ENCODE measurements around the gene RASL11B.
"Not testable (repeated sequence)": the region's sequence is repeated elsewhere in the genome, so short reads cannot be mapped to it uniquely, and the experiment has no call there.

The RASL11B gene, protein sequence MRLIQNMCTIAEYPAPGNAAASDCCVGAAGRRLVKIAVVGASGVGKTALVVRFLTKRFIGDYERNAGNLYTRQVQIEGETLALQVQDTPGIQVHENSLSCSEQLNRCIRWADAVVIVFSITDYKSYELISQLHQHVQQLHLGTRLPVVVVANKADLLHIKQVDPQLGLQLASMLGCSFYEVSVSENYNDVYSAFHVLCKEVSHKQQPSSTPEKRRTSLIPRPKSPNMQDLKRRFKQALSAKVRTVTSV
- 0 to 1.7 (median 0.29) reads per million in 18 experiments for total RNA-seq

DNA sequence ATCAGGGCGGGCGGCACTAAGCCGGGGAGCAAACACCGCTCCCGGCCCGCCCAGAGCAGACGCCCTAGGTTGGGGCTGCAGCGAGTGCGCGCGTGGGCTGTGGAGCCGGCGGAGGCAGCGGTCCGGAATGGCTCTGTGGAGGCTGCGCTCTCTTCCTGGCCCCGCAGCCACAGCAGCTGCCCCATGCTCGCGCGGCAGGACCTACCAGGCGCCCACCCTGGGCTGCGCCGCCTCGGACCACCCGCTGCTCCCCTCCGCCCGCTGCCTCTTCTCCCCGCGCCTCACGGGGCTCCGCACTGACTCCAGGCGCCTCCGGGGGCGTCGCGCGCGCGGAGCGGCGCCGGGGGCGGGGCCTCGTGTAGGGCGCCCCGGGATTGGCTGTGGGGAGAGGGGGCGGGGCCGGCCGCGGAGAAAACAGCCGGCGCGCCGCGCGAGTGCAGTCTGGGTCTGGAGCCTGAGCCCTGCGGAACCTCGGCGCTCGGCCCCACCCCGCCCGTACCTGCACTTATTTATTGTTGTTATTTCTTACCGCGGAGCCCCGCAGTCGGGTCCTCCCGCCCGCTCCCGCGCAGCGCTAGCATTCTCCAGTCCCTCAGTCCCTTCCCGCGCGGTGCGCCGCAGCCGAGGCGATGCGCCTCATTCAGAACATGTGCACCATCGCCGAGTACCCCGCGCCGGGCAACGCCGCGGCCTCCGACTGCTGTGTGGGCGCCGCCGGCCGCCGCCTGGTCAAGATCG lies at the start of gene RASL11B:
Gene RASL11B, plus strand, starts transcription at position 439 of the 738 bp plus-strand sequence. Its CDS starts 191 bp downstream, at position 630.
- DNase-seq, result peak; percentile 82 to 92

DNA sequence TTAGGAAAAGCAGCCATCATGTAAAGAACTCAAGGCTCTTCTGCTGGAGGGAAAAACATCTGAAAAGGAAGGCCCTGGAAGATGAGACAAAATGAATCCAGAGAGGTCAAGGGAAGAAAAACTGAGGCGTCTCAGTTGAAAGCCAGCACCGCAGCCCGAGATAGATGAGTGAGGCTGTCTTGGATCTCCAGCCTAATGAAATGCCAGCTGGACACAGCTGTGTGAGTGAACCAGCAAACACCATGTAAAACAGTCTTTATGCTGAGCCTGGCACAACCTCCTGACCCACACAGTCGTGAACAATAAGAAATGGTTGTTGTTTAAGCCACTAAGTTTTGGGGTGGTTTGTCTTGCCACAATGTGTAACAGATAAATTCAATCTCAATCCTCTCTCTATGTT lies 48.6 kb upstream of the RASL11B start:
- DNase-seq, result no peak

DNA sequence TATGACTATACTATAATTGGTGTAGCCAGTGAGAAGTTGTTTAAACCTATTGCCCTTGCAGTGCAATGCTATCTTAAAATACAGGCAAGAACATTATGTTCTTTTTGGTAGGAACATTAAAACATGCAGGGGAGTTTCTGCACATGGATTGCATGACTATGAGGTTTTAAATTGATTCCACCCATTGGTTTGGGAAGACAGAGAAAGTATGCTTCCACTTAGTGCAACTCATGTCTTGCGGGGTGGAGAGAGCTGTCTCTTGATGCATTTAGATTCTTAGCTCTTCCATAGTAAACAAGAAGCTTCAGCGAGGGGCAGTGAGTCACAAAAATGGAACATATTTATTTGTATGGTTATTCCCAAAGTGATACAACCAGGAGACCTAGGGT lies 39.5 kb upstream of the RASL11B start:
- no peak for DNase-seq

DNA sequence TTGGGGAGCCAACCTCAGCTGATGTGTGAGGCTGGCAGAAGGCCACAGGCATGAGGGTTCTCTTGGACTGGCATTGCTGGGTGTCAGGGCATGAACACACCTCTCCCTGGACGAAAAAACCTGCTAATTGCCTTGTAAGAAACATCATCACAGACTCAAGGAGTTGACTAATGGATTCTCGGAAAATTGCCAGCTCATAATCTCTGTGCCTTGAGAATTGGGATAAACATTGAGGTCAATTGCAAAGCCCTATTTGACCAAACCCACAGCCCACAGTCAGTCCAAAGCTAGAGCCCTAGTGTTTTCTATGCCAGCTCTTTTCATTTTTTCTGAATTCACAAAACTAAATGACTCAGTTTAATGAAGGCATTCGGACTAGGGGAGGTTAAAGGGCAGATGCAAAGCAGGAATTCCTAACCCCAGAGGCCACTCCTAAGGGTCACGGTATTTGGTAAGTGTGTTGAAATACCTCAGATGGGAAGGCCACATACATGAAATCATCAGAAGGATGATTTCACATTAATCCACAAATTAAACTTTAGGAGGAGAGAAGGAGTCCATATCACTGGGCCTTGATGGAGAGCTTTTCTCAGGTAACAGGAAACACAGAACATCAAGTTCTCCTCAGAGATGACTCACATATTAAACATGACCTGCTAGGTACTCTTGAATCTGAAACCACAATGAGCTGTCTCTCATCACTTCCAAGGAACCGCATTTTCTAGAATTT lies 39.0 kb upstream of the RASL11B start:
- DNase-seq, result no peak

DNA sequence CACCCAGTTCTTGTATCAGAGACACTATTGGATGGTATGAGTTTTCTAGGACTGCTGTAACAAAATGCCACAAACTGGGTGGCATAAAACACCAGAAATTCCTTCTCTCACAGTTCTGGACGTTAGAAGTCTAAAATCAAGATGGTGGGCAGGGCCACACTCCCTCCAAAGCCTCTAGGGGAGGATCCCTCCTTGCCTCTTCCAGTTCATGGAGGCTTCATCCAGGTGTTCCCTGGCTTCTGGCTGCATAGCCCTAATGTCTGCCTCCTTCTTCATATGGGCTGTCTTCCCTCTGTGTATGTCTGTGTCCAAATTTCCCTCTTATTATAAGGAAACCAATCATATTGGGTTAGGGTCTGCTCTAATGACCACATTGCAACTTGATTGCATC lies 38.4 kb upstream of the RASL11B start:
- DNase-seq, result no peak

DNA sequence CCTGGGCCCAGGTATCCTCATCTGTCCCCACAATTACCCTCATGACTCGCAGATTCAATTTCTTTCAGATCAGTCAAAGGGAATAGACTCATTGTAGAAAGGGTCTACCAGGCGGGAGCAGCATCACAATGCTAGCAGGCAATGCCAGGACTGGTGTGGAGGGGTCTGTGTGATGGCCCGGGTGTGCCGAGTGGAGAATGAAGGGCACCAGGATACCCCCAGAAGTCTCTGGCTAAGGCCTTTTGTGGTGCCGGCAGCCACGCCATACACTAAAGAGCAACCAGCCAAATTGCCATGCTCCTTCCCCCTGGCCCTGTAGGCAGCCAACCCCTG lies 37.9 kb upstream of the RASL11B start:
- no peak for DNase-seq

DNA sequence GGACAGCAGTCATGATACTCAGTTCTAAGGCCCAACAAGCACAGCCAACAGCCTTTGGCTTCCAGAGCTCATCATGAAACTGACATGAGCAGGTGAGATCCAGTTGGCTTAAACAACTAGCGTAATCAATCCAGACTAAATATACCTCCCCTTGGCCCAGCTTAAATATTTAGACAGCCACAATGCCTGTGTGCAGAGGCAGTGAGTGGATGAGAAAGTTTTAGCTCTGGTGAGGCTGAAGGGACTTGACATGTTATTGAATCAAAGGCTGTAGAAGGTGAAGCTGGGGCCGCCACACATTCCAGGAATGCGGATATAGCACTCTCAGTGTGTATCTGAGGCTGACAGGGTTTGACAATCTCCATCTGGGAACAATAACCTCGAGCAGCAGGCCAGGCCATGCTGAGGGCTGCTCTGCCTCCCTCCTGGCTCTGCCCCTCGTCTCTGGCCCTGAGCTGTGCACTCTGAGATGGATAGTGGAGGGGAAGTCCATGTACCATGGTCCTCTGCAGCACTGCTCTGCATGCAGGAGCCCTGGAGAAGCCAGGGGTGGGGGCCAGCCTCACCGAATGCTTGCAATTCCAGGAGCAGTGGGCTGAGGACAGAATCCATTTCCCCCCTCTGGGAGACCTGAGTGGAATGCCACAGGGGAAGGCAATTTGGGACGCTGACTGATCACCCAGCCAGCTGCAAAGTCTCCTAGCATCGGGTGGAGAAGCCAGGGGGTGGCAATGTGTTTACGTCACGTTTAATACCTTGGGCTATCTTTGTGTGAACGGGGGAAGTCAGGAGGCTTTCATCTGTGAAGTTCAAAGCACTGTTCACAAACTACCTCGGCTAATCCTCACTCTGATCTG lies 37.3 kb upstream of the RASL11B start:
- no peak for DNase-seq

DNA sequence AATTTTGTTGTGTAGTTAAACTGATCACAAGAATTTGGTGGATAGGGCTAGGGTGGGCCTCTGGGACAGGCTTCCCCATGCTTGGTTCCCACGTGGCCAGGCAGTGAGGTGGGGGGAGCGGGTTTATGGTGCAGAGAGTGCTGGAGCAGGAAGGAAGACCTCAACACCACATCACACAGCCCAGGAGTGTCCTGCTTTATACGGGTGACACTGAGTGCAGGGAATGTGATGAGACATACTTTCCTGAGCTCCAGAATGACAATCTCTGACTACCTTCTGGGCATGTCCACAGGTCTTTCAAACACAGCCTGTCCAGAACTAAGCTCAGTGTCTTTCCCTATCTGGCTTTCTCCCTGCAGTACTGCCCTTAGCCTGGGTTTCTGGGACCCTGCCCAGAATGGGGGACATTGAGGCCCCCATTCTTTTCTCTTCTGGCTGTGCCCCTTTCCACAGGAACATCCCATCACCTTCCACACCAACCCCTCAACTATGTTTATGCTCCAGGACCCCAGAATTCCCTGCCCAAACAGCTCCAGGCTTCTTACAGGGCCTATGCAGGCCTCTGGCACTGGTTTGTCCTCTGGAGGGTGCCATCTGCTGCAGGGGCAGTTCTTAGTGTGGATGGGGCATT lies 36.5 kb upstream of the RASL11B start:
- DNase-seq, result no peak

DNA sequence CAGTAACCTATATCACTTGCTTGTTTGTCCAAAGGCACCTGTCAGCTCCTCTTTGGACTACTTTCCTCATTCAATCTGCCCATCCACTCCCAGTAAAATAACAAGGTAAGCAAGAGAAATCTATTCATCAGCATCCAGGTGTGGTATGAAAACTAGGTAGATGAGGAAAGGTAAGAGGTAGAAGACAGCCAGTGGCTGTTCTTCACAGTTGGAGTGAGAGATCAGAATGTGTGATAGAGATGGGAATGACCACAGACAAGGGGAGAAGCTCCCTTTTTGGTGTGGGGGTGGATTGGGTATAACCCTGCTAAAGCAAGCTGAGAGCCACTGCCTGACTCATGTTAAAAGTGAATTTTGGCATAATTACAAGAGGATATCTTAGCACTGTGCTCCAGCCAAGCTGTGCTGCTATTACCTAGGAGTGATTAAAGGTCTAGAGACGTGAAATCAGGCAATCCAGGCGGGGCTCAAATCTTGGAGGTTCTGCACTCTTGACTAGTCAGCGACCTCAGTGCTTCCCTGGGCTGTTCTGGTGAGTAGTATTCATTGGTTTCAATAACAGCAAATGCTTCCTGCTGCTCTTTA lies 28.1 kb upstream of the RASL11B start:
- DNase-seq, result no peak

DNA sequence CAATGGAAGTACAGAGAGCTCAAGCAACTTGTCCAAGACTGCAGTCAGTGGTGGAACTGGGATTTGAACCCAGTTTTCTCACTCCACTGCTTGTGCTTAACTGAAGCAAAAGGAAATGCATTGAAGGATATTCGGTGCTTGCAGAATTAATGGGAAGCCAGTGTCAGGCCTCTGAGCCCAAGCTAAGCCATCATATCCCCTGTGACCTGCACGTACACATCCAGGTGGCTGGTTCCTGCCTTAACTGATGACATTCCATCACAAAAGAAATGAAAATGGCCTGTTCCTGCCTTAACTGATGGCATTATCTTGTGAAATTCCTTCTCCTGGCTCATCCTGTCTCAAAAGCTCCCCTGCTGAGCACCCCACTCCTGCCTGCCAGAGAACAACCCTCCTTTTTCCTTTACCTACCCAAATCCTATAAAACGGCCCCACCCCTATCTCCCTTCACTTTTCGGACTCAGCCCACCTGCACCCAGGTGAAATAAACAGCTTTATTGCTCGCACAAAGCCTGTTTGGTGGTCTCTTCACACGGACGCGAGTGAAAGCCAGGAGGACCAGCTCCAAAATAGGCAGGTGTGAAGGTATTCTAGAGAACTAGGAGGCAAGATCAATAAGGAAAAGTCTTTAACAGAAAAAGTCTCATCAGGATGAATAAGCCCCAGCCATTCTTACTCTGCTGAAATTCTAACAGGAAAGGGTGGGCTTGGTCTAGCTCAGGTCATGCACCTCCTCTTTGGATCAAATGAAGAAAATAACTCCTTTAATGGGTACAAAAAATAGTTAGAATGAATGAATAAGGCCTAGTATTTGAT lies 27.3 kb upstream of the RASL11B start:
- not testable (repeated sequence) for DNase-seq

DNA sequence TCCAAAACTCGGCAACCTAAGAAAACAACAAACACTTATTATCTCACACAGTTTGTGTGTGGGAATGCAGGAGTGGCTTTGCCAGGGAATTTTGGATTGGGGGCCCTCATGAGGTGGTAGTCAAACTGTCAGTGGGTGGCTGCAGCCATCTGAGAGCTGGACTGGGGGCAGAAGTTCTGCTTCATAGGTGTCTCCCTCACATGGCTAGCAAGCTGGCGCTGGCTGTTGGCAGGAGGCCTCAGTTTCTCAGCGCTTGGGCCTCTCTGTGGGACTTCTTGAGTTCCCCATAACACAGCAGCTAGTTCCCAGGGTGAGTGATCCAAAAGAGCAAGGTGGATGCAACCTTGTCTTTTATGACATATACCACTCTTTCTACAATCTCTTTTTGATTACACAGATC lies 26.0 kb upstream of the RASL11B start:
- DNase-seq, result no peak

DNA sequence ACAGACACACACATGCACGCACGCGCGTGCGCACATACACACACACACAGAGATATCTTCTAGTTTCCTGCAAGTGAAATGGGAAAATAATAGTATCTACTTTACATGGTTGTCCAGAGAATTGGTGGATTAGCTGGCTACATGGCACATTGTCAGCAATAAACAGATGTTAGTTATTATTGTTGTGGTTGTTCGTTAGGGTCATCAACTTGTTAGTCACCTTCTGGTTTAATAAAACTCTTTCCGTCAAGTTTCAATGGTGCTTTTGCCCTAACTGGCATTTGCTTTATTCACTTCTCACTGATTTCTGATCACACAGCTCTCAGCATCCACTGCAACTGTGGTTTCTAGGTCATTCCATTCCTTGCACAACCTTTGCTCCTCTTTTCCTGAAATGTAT lies 25.4 kb upstream of the RASL11B start:
- DNase-seq, result no peak

DNA sequence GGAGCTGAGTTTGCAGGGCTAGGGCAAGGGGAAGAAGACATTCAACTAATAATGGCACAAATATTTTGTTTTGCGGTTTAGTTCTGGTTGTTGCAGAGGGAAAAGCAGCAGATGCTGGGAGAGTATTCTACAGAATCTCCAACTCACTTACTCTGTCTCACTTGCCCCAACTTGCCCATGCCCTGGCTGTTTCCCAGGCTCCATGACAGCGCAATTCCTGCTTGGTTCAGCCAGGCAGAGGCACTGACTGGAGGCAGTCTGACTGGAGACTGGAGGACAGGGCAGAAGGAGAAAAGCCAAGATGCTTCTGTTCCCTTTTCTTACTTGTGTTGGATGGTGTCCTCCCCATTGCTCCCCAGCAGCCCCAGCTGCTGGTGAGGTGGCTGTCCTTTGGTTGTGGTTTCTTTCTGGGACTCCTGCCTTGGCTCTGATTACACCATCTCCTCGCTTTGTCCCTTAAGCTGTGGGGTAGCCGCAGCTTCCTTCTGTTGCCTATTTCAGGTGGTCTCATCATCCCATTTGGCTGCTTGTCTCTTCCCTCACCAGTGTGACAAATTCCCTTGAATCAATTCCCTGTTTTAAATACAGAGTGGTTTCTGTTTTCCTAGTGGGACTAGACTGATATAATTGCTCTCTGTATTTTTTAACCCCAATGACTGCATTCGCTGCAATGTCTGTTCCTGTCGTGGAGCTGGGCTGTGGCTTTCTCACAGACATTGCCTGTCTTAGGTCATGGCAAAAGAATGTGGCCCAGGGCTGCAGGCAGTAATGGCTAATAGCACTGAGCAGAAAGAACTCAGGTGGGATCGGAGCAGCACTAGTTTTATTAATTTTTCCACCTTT lies 24.2 kb upstream of the RASL11B start:
- DNase-seq, result no peak

DNA sequence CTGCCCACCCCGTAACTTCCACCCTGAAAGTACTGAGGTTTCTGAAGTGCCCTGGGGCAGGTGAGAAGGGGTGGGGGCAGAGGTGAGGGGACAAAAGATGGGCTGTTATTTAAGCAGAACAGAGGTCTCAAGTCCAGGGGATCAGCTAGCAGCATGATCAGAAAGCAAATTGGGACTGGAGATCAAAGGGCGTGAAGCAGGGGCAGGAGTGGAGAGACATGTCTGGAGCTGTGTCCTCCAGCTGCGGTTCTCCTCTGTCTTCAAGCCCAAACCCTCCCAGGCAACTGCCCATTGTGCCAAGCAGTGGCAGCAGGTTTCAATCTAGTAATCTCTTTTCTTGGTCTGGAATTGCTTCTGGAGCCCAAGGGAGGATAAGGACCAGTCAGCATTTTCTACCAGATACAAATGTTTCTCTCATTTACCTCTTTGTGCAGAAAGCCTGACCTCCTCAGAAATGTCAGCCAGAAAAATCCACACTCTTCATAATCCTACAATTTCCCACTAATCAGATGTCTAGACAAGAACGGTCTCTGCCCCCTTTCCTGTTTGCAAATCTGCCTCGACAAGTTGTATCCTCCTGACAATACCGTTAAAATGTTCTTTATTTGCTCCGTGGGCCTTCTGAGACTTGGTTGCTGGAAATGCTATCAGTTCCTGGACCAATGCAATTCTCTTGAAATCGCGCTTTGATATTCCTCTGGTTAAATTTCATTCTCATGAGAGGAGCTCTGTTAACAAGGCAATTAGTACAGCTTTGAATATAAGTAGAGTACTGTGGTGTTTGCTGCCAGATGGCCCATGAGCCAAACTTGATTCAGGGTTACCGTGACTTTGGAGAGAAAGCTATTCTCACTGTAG lies 23.2 kb upstream of the RASL11B start:
- no peak for DNase-seq

DNA sequence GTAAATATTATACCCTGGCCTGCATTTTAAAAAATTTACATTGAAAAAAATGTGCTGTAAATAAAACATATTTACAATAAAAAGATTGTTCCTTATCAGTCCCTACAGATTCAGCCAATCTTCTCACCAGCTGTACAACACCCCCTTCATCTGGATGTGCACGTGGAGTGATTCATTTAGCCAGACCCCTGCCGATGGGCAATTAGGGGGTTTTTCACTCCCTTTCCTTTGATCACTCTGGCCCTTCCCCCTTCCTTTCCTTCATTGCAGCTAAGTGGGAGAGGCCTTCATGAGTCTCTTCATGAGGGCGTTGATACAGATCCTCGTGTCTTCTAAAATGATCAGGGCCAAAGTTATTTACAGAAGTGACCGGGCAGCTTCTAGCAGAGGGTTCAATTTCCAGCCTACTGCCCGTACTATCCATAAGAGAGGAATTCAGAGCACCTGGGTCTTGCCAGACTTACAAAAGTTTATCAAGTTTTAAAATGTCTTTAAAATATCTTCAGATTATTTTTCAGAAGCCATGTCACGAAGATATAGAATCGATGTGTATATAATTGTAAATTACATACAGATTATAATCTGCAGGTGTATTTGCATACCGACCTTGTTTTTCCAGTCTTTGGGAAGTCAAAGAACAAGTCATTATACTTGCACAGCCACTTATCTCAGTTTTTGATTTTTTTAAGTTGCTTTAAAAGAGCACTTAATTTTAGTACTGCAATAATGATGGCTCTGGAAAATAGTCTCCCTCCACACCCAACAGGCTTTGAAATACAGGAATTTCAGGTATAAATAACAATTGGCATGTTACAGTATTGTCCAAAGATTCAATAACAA lies 21.4 kb upstream of the RASL11B start:
- DNase-seq, result no peak

DNA sequence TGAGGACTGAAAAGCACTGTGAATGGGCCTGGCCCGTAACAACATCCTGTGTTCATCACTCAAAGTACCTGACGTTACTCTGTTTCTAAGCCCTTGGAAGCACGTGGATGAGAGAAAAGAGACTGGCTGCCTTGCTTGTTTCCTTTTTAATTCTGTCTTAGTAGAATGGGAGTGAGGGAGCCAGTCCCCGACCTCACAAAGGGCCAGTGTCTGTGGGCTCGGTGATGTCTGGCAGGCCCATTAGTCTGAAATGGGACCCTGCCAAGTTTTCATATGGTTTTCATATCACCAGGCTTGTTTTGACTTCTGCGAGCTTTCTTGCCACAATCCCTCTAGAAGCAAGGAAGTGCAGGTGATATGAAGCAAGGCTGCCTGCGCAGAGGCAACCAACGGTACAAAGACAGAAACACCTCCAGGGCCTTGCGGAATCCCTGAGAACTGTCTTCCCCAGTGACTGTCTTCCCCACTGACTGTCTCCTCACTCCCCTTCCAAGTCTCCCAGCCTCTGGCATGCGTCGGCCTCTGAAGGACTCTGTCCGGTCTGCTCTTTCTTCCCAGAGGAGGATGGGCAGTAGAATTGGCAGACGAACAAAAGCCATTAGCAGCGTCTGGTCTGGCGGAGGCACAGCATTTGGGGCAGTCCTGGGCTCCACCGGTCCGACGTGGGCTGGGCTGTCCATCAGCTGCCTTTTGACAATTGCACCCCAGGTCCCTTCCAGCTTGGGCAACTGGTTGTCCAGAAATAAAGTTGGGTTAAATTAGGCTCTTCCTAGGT lies 20.2 kb upstream of the RASL11B start:
- no peak for DNase-seq

DNA sequence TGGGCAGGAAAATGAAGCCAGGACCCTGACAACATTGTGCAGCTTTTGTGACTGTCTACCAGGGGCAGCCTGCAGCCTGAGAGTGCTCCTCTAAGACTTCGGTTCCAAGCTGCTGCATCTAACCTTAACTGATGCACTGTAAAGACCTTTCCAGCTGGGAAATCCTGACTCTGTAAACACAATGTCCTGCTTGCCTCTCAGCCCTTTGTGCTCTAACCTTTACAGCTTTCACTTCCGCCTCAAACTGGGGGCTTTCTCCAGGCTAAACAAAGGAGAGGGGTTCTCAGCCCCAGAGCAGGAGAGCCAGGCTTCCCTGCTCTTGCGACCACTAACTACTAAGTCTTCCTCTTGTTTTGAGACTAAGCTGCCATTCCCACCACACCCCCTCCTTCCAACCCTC lies 19.3 kb upstream of the RASL11B start:
- no peak for DNase-seq

Measured in inflammatory macrophage (primary cell).